HG02973 (cell line): ENCODE measurements around the gene GOSR1.
"Not testable (repeated sequence)": the region's sequence is repeated elsewhere in the genome, so short reads cannot be mapped to it uniquely, and the experiment has no call there.

ENCODE experiments used
- ATAC-seq: cut with Tn5 transposase; IDR thresholded peaks from one replicate; pipeline ENCODE4 v1.9.1; 2021; ENCODE audit warnings: moderate library complexity; ENCODE audit not compliant: unreplicated experiment

GOSR1 gene

GRCh38 chr17:30503558-30503957 is 26.4 kb downstream of the GOSR1 start:
- ATAC-seq = no peak

DNA sequence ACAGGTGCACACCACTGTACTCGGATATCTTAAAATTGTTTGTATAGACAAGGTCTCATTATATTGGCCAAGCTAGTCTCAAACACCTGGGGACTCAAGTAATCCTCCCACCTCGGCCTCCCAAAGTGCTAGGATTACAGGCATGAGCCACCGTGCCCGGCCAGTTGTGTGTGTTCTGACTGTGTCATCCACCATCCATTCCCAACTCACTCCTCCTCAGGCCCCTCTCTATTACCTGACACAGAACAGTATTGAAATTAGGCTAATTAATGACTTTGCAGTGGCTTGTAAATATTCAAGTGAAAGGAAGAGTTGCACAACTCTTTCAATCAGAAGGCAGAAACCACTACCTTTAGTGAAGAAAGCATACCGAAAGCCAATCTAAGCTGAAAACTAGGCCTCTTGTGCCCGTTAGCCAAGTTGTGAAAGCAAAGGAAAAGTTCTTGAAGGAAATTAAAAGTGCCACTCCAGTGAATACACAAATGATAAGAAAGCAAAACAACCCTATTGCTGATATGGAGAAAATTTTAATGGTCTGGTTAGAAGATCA is 28.7 kb downstream of the GOSR1 start:
- no peak for ATAC-seq

DNA sequence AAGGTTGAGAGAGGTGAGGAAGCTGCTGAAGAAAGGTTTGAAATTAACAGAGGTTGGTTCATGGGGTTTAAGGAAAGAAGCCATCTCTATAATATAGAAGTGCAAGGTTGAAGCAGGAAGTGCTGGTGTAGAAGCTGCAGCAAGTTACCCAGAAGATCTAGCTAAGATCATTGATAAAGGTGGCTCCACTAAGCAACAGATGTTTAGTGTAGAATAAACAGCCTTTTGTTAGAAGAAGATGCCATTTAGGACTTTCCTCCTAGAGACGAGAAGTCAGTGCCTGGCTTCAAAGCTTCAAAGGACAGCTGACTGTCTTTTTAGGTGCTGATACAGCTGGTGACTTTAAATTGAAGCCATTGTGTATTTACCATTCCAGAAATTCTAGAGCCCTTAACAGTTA is 29.3 kb downstream of the GOSR1 start:
- no peak for ATAC-seq

GRCh38 chr17:30513346-30513745 is 36.1 kb downstream of the GOSR1 start:
- ATAC-seq = no peak

- no peak for ATAC-seq
Observed at GRCh38 chr17:30514895-30515596, 37.8 kb downstream of the GOSR1 start.

- ATAC-seq = no peak
Observed at GRCh38 chr17:30517786-30518185, 40.6 kb downstream of the GOSR1 start.

DNA sequence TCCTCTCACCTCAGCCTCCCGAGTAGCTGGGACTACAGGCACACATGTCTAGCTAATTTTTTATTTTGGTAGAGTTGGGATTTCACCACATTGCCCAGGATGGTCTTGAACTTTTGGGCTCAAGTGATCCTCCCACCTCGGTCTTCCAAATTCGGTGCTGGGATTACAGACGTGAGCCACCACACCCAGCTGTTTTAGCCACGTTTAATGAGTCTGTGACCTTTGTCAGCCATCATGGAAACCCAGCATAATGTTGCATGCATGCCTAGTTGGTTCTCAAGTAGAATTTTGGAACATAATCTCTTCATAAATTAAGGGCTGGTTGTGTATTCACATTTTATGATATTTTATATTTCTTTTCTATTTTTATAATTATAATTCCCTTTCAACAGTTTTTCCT is 42.0 kb downstream of the GOSR1 start:
- no peak for ATAC-seq

GRCh38 chr17:30519707-30520106 is 42.5 kb downstream of the GOSR1 start:
- ATAC-seq = no peak

DNA sequence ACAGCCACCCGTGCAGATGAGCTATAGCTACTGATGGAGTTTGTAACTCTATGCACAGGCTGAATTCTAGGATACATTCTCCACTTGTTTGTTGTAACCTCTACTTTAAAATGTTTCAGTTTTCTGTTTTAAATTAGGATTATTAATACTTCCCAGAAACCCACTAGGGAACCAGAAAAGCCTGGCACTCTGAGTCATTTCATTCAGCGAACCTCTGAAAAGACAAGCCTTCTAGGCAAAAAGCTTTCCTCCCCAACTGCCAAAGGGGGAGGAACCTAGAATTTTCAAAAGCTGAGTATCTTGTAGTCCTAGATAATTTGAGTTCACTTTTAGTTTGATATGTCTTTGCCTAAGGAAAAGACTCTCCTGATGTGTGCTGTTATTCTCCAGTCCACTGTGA is 43.2 kb downstream of the GOSR1 start:
- no peak for ATAC-seq

GRCh38 chr17:30520882-30521281 is 43.7 kb downstream of the GOSR1 start:
- ATAC-seq = no peak

GRCh38 chr17:30521766-30522165 is 44.6 kb downstream of the GOSR1 start:
- ATAC-seq = no peak

DNA sequence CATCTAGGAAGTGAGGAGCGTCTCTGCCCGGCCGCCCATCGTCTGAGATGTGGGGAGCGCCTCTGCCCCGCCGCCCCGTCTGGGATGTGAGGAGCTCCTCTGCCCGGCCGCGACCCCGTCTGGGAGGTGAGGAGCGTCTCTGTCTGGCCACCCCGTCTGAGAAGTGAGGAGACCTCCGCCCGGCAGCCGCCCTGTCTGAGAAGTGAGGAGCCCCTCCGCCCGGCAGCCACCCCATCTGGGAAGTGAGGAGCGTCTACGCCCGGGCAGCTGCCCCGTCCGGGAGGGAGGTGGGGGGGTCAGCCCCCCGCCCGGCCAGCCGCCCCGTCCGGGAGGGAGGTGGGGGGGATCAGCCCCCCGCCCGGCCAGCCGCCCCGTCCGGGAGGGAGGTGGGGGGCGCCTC is 46.0 kb downstream of the GOSR1 start:
- ATAC-seq = not testable (repeated sequence)

- ATAC-seq = no peak
Observed at GRCh38 chr17:30524847-30525246, 47.6 kb downstream of the GOSR1 start.

GRCh38 chr17:30526401-30526800 is 49.2 kb downstream of the GOSR1 start:
- no peak for ATAC-seq

DNA sequence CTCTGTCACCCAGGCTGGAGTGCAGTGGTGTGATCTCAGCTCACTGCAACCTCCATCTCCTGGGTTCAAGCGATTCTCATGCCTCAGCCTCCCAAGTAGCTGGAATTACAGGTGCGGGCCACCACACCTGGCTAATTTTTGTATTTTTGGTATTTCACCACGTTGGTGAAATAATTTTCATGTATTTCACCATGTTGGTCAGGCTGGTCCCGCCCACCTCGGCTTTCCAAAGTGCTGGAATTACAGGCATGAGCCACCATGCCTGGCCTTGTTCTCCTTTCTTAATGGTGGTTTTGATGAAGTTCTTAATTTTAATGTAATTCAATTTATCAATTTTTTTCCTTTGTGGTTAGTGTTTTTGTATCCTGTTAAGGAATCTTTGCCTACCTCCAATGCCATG is 51.5 kb downstream of the GOSR1 start:
- ATAC-seq = not testable (repeated sequence)

DNA sequence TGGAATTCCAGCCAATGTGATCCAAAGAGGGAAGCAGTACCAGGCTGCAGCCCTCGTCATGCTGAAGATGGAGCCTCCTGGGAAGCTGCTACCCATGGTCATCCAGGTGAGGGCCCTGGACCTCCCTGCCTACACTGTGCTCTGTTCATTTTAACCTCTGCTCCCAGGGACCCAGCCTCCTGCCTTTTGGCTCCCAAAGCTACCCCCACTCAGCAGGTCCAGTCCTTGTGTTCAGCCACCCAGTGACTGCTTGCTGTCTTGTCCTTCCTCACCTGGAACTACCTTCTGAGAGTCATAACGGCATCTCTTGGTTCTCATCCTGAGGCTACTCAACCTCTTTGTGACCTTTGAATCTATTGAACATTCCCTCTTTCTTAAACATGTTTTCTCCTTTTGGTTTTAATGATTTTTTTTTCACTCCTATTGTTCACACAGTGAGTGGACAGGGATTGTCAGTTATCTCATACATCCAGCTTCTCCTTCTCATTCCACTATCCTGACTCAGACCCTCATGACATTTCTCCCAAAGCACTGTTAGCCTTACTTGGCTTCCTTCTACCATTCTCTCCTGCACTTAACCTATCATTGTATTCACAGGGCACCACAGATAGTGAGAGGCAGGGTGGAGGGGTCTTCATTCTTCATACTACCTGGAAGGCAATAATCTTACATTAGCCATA is 53.3 kb downstream of the GOSR1 start:
- ATAC-seq = no peak

- no peak for ATAC-seq
Observed at GRCh38 chr17:30532871-30533270, 55.7 kb downstream of the GOSR1 start.

DNA sequence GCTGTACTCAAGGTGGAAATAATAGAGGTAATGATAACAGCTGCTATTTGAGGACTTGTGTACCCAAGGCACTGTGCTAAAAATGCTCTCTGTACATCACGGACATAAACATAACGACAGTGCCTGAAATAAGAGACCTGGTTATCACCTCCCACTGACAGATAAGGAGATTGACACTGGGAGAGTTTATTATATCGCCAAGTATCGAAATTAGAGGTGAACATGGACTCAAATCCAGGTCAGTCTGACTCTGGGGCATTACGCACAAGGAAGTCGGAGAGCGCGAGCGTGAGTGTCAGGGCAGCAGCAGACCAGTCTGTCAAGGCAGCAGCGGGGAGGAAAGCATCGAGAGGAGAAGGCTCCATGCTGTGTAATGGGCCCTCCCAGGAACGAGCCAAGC is 57.1 kb downstream of the GOSR1 start:
- no peak for ATAC-seq

GRCh38 chr17:30534938-30535921 is 58.0 kb downstream of the GOSR1 start:
- ATAC-seq = no peak

- not testable (repeated sequence) for ATAC-seq
Observed at GRCh38 chr17:30536846-30537245, 59.6 kb downstream of the GOSR1 start.

DNA sequence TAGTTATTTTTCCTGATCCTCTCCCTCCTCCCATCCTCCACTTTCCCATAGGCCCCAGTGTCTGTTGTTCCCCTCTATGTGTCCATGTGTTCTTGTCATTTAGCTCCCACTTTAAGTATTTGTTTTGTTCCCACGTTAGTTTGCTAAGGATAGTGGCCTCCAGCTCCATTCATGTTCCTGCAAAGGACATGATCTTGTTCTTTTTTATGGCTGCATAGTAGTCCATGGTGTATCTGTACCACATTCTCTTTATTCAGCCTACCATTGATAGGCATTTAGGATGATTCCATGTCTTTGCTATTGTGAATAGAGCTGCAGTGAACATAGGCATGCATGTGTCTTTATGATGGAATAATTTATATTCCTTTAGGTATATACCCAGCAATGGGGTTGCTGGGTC is 60.5 kb downstream of the GOSR1 start:
- not testable (repeated sequence) for ATAC-seq
